PC-9 (cell line): ENCODE results near the gene SLC37A4. TPM values are rescaled to one million over a fixed set of nuclear protein-coding genes. Genes with fewer than 3 reads are reported as not detected.

ENCODE experiments used
- BruUV-seq: library from RNA; stranded (reverse); fragments of 400-500 nt; replicated peaks from 2 replicates; lab custom pipeline; 2021; lab: Mats Ljungman, UMichigan
- CTCF ChIA-PET: fragments of 300-600 bp; sonication (Branson Sonifier 250); formaldehyde crosslinking; loops from one replicate; lab custom pipeline; 2022; ENCODE audit warnings: antibody characterized with exemption; lab: Charles Lee
- POLR2A ChIA-PET: fragments of 300-600 bp; sonication (Branson Sonifier 250); formaldehyde crosslinking; loops from one replicate; lab custom pipeline; 2022; ENCODE audit warnings: antibody characterized with exemption; ENCODE audit not compliant: unreplicated experiment; lab: Charles Lee
- DNase-seq, 2 experiments: peaks; one replicate each; pipeline versions ENCODE4 v3.0.0 to v3.0.0-alpha.2; 2015 to 2022; ENCODE audit warnings: mixed read lengths in 1 of 2
- H2AFZ ChIP-seq: fragments of 200-600 bp; sonication (generic); 2 replicates; pipeline ENCODE4 v1.8.1; 2017; ENCODE audit warnings: antibody characterized with exemption
- H3F3A ChIP-seq: fragments of 200-600 bp; sonication (generic); 2 replicates; pipeline ENCODE4 v1.8.1; 2017; ENCODE audit warnings: antibody characterized with exemption, mild to moderate bottlenecking, low read depth; ENCODE audit not compliant: insufficient read depth
- H3K27ac ChIP-seq: fragments of 200-600 bp; sonication (generic); 2 replicates; pipeline ENCODE4 v1.6.1; 2016; ENCODE audit warnings: mixed run types
- H3K27me3 ChIP-seq: fragments of 200-600 bp; sonication (generic); 2 replicates; pipeline ENCODE4 v1.6.1; 2016; ENCODE audit warnings: low read depth, mixed run types; ENCODE audit not compliant: insufficient read depth
- H3K36me3 ChIP-seq: fragments of 200-600 bp; sonication (generic); 2 replicates; pipeline ENCODE4 v1.6.1; 2016; ENCODE audit warnings: low read depth, mixed run types
- H3K4me1 ChIP-seq: fragments of 200-600 bp; sonication (generic); replicated peaks from 2 replicates; pipeline ENCODE4 v1.6.1; 2016; ENCODE audit warnings: mixed run types; ENCODE audit not compliant: insufficient read depth
- H3K4me2 ChIP-seq: fragments of 200-600 bp; sonication (generic); 2 replicates; pipeline ENCODE4 v1.6.1; 2017; ENCODE audit warnings: mixed run types
- H3K4me3 ChIP-seq: fragments of 200-600 bp; sonication (generic); 2 replicates; pipeline ENCODE4 v1.6.1; 2016; ENCODE audit warnings: mixed run types
- H3K79me2 ChIP-seq: fragments of 200-600 bp; sonication (generic); 2 replicates; pipeline ENCODE4 v1.6.1; 2017; ENCODE audit warnings: low read depth, mixed run types
- H3K9me2 ChIP-seq: fragments of 200-600 bp; sonication (generic); 2 replicates; pipeline ENCODE4 v1.8.1; 2017; ENCODE audit warnings: mild to moderate bottlenecking; ENCODE audit not compliant: insufficient read depth
- H3K9me3 ChIP-seq: fragments of 200-600 bp; sonication (generic); 2 replicates; pipeline ENCODE4 v1.8.1; 2016; ENCODE audit warnings: low read depth; ENCODE audit not compliant: insufficient read depth
- H4K20me1 ChIP-seq: fragments of 200-600 bp; sonication (generic); 2 replicates; pipeline ENCODE4 v1.8.1; 2017; ENCODE audit not compliant: insufficient read depth
- CTCF ChIP-seq: fragments of 200-600 bp; sonication (generic); conservative IDR thresholded peaks from 2 replicates; pipeline ENCODE4 v1.6.1; 2017; ENCODE audit warnings: mixed run types, antibody characterized with exemption, mild to moderate bottlenecking, moderate library complexity
- EZH2 ChIP-seq: fragments of 200-600 bp; sonication (generic); IDR thresholded peaks from 2 replicates; pipeline ENCODE4 v1.8.0; 2017; ENCODE audit warnings: antibody characterized with exemption, low read depth
- intact Hi-C: fragments of 100-400 bp; cut with micrococcal nuclease; formaldehyde crosslinking; loops from one replicate; pipeline ENCODE4 v1.10.0; 2022; ENCODE audit not compliant: unreplicated experiment
- total RNA-seq: library from RNA; stranded (reverse); gene quantifications from 2 replicates; pipeline ENCODE4 v1.2.3, GENCODE V29; 2021

The SLC37A4 gene
- total RNA-seq, 1 experiment from 2014 or later, result 24.3 TPM

- H3K36me3 ChIP-seq, result 0 out of 2 replicates have a peak, but pooled peaks cover 5% of the 10 kb centered on the region
- H2AFZ ChIP-seq, result peak overlapping the region; percentile 99
- ChIA-PET POLR2A (interaction anchor here (0.6 kb wide), 2 partner anchors 73 to 165 kb away, joined by 3 to 11 read pairs; no protein-coding TSS in a partner anchor), CTCF (interaction anchor here (0.7 to 1.5 kb wide), 2 partner anchors 38 to 79 kb away, joined by 3 to 7 read pairs; partner anchors contain the start of gene VPS11)
- H4K20me1 ChIP-seq, result no peaks in the 10 kb centered on the region
- peak overlapping the region; percentile 80 for H3K4me3 ChIP-seq
- peaks cover 14% of the 10 kb centered on the region; the same call in 1 of the 2 replicates for H3K4me1 ChIP-seq
- no peak for DNase-seq
- TF ChIP-seq EZH2 (no peak), CTCF (no peak)
- no peaks in the 10 kb centered on the region for H3K9me2 ChIP-seq
- H3K27ac ChIP-seq, result no peak overlapping the region
- intact Hi-C loops, result no loop called here
- H3K27me3 ChIP-seq, result no peaks in the 10 kb centered on the region
- peak overlapping the region; percentile 98 for H3K4me2 ChIP-seq
- BruUV-seq, result TSS peak; percentile 57
- H3K79me2 ChIP-seq, result peaks cover 16% of the 10 kb centered on the region
- H3K9me3 ChIP-seq, result no peaks in the 10 kb centered on the region
- H3F3A ChIP-seq, result peaks cover 21% of the 10 kb centered on the region; the same call in 1 of the 2 replicates
Observed at GRCh38 chr11:119030029-119030328, 698 bp downstream of the SLC37A4 start.

- H3K27ac ChIP-seq, result no peak overlapping the region
- intact Hi-C loops, result no loop called here
- CTCF ChIA-PET, result interaction anchor here (0.7 to 1.5 kb wide), 2 partner anchors 38 to 79 kb away, joined by 3 to 7 read pairs; partner anchors contain the start of gene VPS11
Observed at GRCh38 chr11:119029340-119030028, 1.2 kb downstream of the SLC37A4 start.

DNA sequence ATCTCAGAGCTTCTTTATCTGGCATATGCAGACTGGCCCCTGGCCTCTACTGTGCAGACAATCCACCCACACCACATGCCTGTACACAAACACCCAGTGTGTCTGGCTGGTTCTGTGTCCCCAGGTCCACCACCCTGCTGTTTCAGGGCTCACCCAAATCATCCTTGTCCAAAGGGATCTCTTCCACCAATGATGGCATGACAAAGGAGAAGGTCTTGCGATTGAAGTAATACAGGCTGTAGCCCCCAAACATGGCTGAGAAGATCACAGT lies 1.7 kb downstream of the SLC37A4 start:
- DNase-seq, result no peak
- Histone ChIP-seq H3K79me2 (peaks cover 16% of the 10 kb centered on the region), H3K27ac (no peak overlapping the region), H3K4me1 (peaks cover 14% of the 10 kb centered on the region; the same call in 1 of the 2 replicates), H3K9me3 (no peaks in the 10 kb centered on the region), H3K36me3 (0 out of 2 replicates have a peak, but pooled peaks cover 15% of the 10 kb centered on the region), H4K20me1 (no peaks in the 10 kb centered on the region), H2AFZ (no peak overlapping the region), H3F3A (peaks cover 18% of the 10 kb centered on the region; the same call in 1 of the 2 replicates), H3K4me2 (peak overlapping the region; percentile 98; the same call in 1 of the 2 replicates), H3K4me3 (no peak overlapping the region), H3K27me3 (no peaks in the 10 kb centered on the region), H3K9me2 (no peaks in the 10 kb centered on the region)
- TF ChIP-seq CTCF (no peak), EZH2 (no peak)
- intact Hi-C loops, result no loop called here
- BruUV-seq, result no TSS peak
- POLR2A ChIA-PET, result no interaction called here
- CTCF ChIA-PET, result interaction anchor here (0.5 kb wide), 1 partner anchor 175 kb away, joined by 6 read pairs; no protein-coding TSS in a partner anchor

More at GRCh38 chr11:119029340-119030028, 1.2 kb downstream of the SLC37A4 start:
- peak overlapping the region; percentile 98 for H3K4me2 ChIP-seq
- peak overlapping the region; percentile 99 for H2AFZ ChIP-seq
- 0 out of 2 replicates have a peak, but pooled peaks cover 10% of the 10 kb centered on the region for H3K36me3 ChIP-seq
- BruUV-seq, result no TSS peak
- H3F3A ChIP-seq, result peaks cover 17% of the 10 kb centered on the region; the same call in 1 of the 2 replicates
- TF ChIP-seq CTCF (no peak), EZH2 (no peak)
- peak overlapping the region; percentile 80 for H3K4me3 ChIP-seq
- DNase-seq, result peak in 1 of 2 experiments; percentile 15
- POLR2A ChIA-PET, result no interaction called here
- peaks cover 14% of the 10 kb centered on the region; the same call in 1 of the 2 replicates for H3K4me1 ChIP-seq
- no peaks in the 10 kb centered on the region for H3K9me3 ChIP-seq
- H4K20me1 ChIP-seq, result no peaks in the 10 kb centered on the region
- peaks cover 16% of the 10 kb centered on the region for H3K79me2 ChIP-seq
- H3K27me3 ChIP-seq, result no peaks in the 10 kb centered on the region
- H3K9me2 ChIP-seq, result no peaks in the 10 kb centered on the region
